ENCODE data around the gene LY86.

LY86 gene

GRCh38 chr6:6690144-6690483, 101.6 kb downstream of the LY86 start:
- Histone ChIP-seq H3K4me3 (ENCODE audit: low read length) (no peak overlapping the region), H3F3A (ENCODE audit: control insufficient read depth, insufficient read depth) (no peaks in the 10 kb centered on the region), H3K4me1 (ENCODE audit: control insufficient read depth, low read length) (peaks cover 12% of the 10 kb centered on the region), H3K9me3 (ENCODE audit: control insufficient read depth, insufficient read depth, low read length) (no peaks in the 10 kb centered on the region), H3K4me2 (ENCODE audit: low read length) (no peak overlapping the region), H3K27ac (ENCODE audit: low read depth, low read length) (no peak overlapping the region), H3K9me2 (replicated peaks; ENCODE audit: control insufficient read depth, low read length) (no peaks in the 10 kb centered on the region), H3K79me2 (ENCODE audit: control insufficient read depth, low read length) (no peaks in the 10 kb centered on the region), H3K27me3 (ENCODE audit: control insufficient read depth, low read length) (peaks cover 6% of the 10 kb centered on the region; the same call in 1 of the 2 replicates), H4K20me1 (ENCODE audit: control insufficient read depth, insufficient read depth, low read depth, low read length) (no peaks in the 10 kb centered on the region), H3K36me3 (ENCODE audit: control insufficient read depth, low read length) (no peaks in the 10 kb centered on the region)
- no peak for TF ChIP-seq EZH2phosphoT487 (IDR thresholded peaks at IDR 0.05; ENCODE audit: borderline replicate concordance, low read length)
- TF ChIP-seq CTCF (IDR thresholded peaks at IDR 0.05; ENCODE audit: low read depth, low read length, poor library complexity, severe bottlenecking) = no peak

- Histone ChIP-seq H3K4me2 (ENCODE audit: low read length) (no peak overlapping the region), H3K4me3 (ENCODE audit: low read length) (no peak overlapping the region)
- TF ChIP-seq CTCF (IDR thresholded peaks at IDR 0.05; ENCODE audit: low read depth, low read length, poor library complexity, severe bottlenecking) (no peak), EZH2phosphoT487 (IDR thresholded peaks at IDR 0.05; ENCODE audit: borderline replicate concordance, low read length) (no peak)
Observed at GRCh38 chr6:6694368-6694780, 105.9 kb downstream of the LY86 start.

GRCh38 chr6:6694825-6695624, 106.5 kb downstream of the LY86 start:
- no peaks in the 10 kb centered on the region for H3F3A ChIP-seq (ENCODE audit: control insufficient read depth, insufficient read depth)
- H3K79me2 ChIP-seq (ENCODE audit: control insufficient read depth, low read length) = no peaks in the 10 kb centered on the region
- H3K9me3 ChIP-seq (ENCODE audit: control insufficient read depth, insufficient read depth, low read length) = no peaks in the 10 kb centered on the region
- TF ChIP-seq EZH2phosphoT487 (IDR thresholded peaks at IDR 0.05; ENCODE audit: borderline replicate concordance, low read length) = no peak
- TF ChIP-seq CTCF (IDR thresholded peaks at IDR 0.05; ENCODE audit: low read depth, low read length, poor library complexity, severe bottlenecking) = no peak
- H3K4me2 ChIP-seq (ENCODE audit: low read length) = no peak overlapping the region
- no peaks in the 10 kb centered on the region for H3K9me2 ChIP-seq (replicated peaks; ENCODE audit: control insufficient read depth, low read length)
- no peaks in the 10 kb centered on the region for H3K36me3 ChIP-seq (ENCODE audit: control insufficient read depth, low read length)
- H4K20me1 ChIP-seq (ENCODE audit: control insufficient read depth, insufficient read depth, low read depth, low read length) = no peaks in the 10 kb centered on the region; the same call in 1 of the 2 replicates
- H3K27me3 ChIP-seq (ENCODE audit: control insufficient read depth, low read length) = peaks cover 15% of the 10 kb centered on the region; the same call in 1 of the 2 replicates
- H3K27ac ChIP-seq (ENCODE audit: low read depth, low read length) = no peak overlapping the region
- no peak overlapping the region for H3K4me3 ChIP-seq (ENCODE audit: low read length)
- no peaks in the 10 kb centered on the region for H3K4me1 ChIP-seq (ENCODE audit: control insufficient read depth, low read length)

More at GRCh38 chr6:6694368-6694780, 105.9 kb downstream of the LY86 start:
- no peaks in the 10 kb centered on the region for H3K79me2 ChIP-seq (ENCODE audit: control insufficient read depth, low read length)
- H3K27ac ChIP-seq (ENCODE audit: low read depth, low read length) = no peak overlapping the region
- peaks cover 11% of the 10 kb centered on the region; the same call in 1 of the 2 replicates for H3K27me3 ChIP-seq (ENCODE audit: control insufficient read depth, low read length)
- H3F3A ChIP-seq (ENCODE audit: control insufficient read depth, insufficient read depth) = no peaks in the 10 kb centered on the region
- no peaks in the 10 kb centered on the region; the same call in 1 of the 2 replicates for H4K20me1 ChIP-seq (ENCODE audit: control insufficient read depth, insufficient read depth, low read depth, low read length)
- no peaks in the 10 kb centered on the region for H3K4me1 ChIP-seq (ENCODE audit: control insufficient read depth, low read length)
- H3K9me3 ChIP-seq (ENCODE audit: control insufficient read depth, insufficient read depth, low read length) = no peaks in the 10 kb centered on the region
- no peaks in the 10 kb centered on the region for H3K9me2 ChIP-seq (replicated peaks; ENCODE audit: control insufficient read depth, low read length)
- no peaks in the 10 kb centered on the region for H3K36me3 ChIP-seq (ENCODE audit: control insufficient read depth, low read length)

All from DOHH2 (cell line).